Activated naive CD4-positive, alpha-beta T cell treated with anti-CD3 and anti-CD28 coated beads, Interleukin-2, amount 10 ng/mL, durations not matched to agents 7 days and 5 days (primary cell): ENCODE results near the gene JPT2.
"Not testable (repeated sequence)": the region's sequence is repeated elsewhere in the genome, so short reads cannot be mapped to it uniquely, and the experiment has no call there.

ENCODE experiments used
- CTCF ChIA-PET: fragments of 350-600 bp; sonication (Branson Sonifier 250); formaldehyde crosslinking; loops from one replicate; lab custom pipeline; 2021; ENCODE audit warnings: antibody characterized with exemption; lab: Charles Lee
- DNase-seq: peaks from one replicate; pipeline ENCODE4 v3.0.0-alpha.2; 2020
- H3K27ac Mint-ChIP-seq: one replicate; pipeline ENCODE4 v1.8.0; 2021; ENCODE audit warnings: mild to moderate bottlenecking, moderate library complexity, mixed read lengths
- H3K27me3 Mint-ChIP-seq: one replicate; pipeline ENCODE4 v1.8.0; 2021; ENCODE audit warnings: mild to moderate bottlenecking, mixed read lengths
- H3K36me3 Mint-ChIP-seq: one replicate; pipeline ENCODE4 v1.8.0; 2021; ENCODE audit warnings: mixed read lengths
- H3K4me1 Mint-ChIP-seq: one replicate; pipeline ENCODE4 v1.8.0; 2021; ENCODE audit warnings: mixed read lengths
- H3K4me3 Mint-ChIP-seq: one replicate; pipeline ENCODE4 v1.8.0; 2021; ENCODE audit warnings: mild to moderate bottlenecking, moderate library complexity, mixed read lengths
- H3K9me3 Mint-ChIP-seq: one replicate; pipeline ENCODE4 v1.8.0; 2021; ENCODE audit warnings: mixed read lengths

The JPT2 gene

GRCh38 chr16:1712791-1713261, 34.7 kb downstream of the JPT2 start:
- Mint-ChIP-seq H3K27me3 (no peaks in the 10 kb centered on the region), H3K4me1 (peaks cover 11% of the 10 kb centered on the region), H3K27ac (peak overlapping the region; percentile 24), H3K4me3 (no peak overlapping the region), H3K9me3 (no peaks in the 10 kb centered on the region), H3K36me3 (peaks cover 4% of the 10 kb centered on the region)
- CTCF ChIA-PET: no interaction called here
- no peak for DNase-seq

- H3K4me3 Mint-ChIP-seq: no peak overlapping the region
- DNase-seq: no peak
- H3K27ac Mint-ChIP-seq: no peak overlapping the region
- peaks cover 4% of the 10 kb centered on the region for H3K36me3 Mint-ChIP-seq
- H3K4me1 Mint-ChIP-seq: peaks cover 6% of the 10 kb centered on the region
- no peaks in the 10 kb centered on the region for H3K9me3 Mint-ChIP-seq
- H3K27me3 Mint-ChIP-seq: no peaks in the 10 kb centered on the region
- CTCF ChIA-PET: no interaction called here
Observed at GRCh38 chr16:1713331-1713730, 35.3 kb downstream of the JPT2 start.

- no peaks in the 10 kb centered on the region for H3K27me3 Mint-ChIP-seq
- H3K36me3 Mint-ChIP-seq: peaks cover 4% of the 10 kb centered on the region
- CTCF ChIA-PET: interaction anchor here (0.7 kb wide), 1 partner anchor 9 kb away, joined by 4 read pairs; no protein-coding TSS in a partner anchor
- no peak overlapping the region for H3K27ac Mint-ChIP-seq
- no peaks in the 10 kb centered on the region for H3K9me3 Mint-ChIP-seq
- DNase-seq: no peak
- H3K4me3 Mint-ChIP-seq: no peak overlapping the region
- peaks cover 4% of the 10 kb centered on the region for H3K4me1 Mint-ChIP-seq
Observed at GRCh38 chr16:1713933-1714332, 35.9 kb downstream of the JPT2 start.

DNA sequence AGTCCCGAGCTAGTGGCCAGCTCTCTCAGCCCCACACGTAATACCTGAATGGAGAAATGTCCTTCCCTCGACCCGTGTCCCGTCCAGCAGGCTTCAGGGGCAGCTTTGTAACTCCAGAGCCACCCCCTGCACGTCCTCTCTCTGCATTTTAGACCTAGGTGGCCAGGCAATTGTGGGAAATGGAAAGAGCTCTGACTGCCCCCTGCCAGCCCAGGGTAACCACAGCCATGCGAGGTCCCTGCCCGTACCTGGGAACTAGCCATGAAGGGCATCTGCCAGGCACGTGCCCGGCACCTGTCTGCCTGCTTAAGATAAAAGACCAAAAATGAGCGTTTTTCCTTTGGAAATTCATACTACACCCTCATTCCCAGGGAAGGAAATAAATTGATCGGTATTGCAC, 37.1 kb downstream of the JPT2 start:
- H3K27ac Mint-ChIP-seq: no peak overlapping the region
- DNase-seq: no peak
- no peaks in the 10 kb centered on the region for H3K9me3 Mint-ChIP-seq
- peaks cover 4% of the 10 kb centered on the region for H3K36me3 Mint-ChIP-seq
- H3K4me3 Mint-ChIP-seq: no peak overlapping the region
- H3K4me1 Mint-ChIP-seq: peaks cover 16% of the 10 kb centered on the region
- CTCF ChIA-PET: interaction anchor here (0.8 kb wide), 1 partner anchor 17 kb away, joined by 3 read pairs; no protein-coding TSS in a partner anchor
- no peaks in the 10 kb centered on the region for H3K27me3 Mint-ChIP-seq

- H3K27ac Mint-ChIP-seq, H3K27me3 Mint-ChIP-seq, H3K36me3 Mint-ChIP-seq, DNase-seq, CTCF ChIA-PET, H3K9me3 Mint-ChIP-seq, H3K4me3 Mint-ChIP-seq: not testable (repeated sequence)
- peaks cover 40% of the 10 kb centered on the region for H3K4me1 Mint-ChIP-seq
Observed at GRCh38 chr16:1718236-1718635, 40.2 kb downstream of the JPT2 start.

DNA sequence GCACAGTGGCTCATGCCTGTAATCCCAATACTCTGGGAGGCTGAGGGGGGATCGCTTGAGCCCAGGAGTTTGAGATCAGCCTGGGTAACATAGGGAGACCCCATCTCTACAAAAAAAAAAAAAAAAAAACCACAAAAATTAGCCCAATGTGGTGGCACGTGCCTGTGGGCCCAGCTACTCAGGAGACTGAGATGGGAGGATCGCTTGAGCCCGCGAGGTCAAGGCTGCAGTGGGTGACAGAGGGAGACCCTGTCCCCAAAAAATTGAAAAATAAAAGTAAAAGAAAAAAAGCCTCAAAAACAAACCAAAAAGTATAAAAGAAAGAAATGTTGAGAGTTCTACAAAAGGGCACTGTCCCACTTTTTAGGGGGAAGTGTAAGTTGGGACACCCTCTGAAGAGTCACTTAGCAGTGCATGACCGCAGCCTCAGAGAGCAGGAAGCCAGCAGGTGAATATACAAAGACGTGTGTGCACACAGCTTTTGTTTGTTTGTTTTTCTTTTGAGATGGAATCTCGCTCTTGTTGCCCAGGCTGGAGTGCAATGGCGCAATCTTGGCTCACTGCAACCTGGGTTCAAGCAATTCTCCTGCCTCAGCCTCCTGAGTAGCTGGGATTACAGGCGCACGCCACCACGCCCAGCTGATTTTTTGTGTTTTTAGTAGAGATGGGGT, 41.6 kb downstream of the JPT2 start:
- DNase-seq: peak; percentile 35
- Mint-ChIP-seq H3K27ac (peak overlapping the region; percentile 77), H3K4me1 (peaks cover 46% of the 10 kb centered on the region)
- H3K4me3 Mint-ChIP-seq, CTCF ChIA-PET, H3K36me3 Mint-ChIP-seq, H3K9me3 Mint-ChIP-seq, H3K27me3 Mint-ChIP-seq: not testable (repeated sequence)

- no peak overlapping the region for H3K4me3 Mint-ChIP-seq
- peak overlapping the region; percentile 75 for H3K27ac Mint-ChIP-seq
- no peaks in the 10 kb centered on the region for H3K27me3 Mint-ChIP-seq
- H3K36me3 Mint-ChIP-seq: peaks cover 7% of the 10 kb centered on the region
- peaks cover 46% of the 10 kb centered on the region for H3K4me1 Mint-ChIP-seq
- CTCF ChIA-PET: no interaction called here
- H3K9me3 Mint-ChIP-seq: no peaks in the 10 kb centered on the region
- DNase-seq: no peak
Observed at GRCh38 chr16:1721372-1721771, 43.3 kb downstream of the JPT2 start.

- Mint-ChIP-seq H3K36me3 (peaks cover 17% of the 10 kb centered on the region), H3K27ac (peak overlapping the region; percentile 72), H3K9me3 (no peaks in the 10 kb centered on the region), H3K4me1 (peaks cover 46% of the 10 kb centered on the region), H3K4me3 (no peak overlapping the region), H3K27me3 (no peaks in the 10 kb centered on the region)
- peak; percentile 64 for DNase-seq
- CTCF ChIA-PET: interaction anchor here (0.6 to 1.4 kb wide), 11 partner anchors 13 to 621 kb away, joined by 3 to 4 read pairs (median 3); no protein-coding TSS in a partner anchor
Observed at GRCh38 chr16:1723450-1724147, 45.5 kb downstream of the JPT2 start.

- CTCF ChIA-PET: interaction anchor here (1.0 to 1.5 kb wide), 4 partner anchors 14 to 23 kb away, joined by 3 to 5 read pairs (median 4); no protein-coding TSS in a partner anchor
- Mint-ChIP-seq H3K36me3 (peaks cover 21% of the 10 kb centered on the region), H3K27ac (no peak overlapping the region), H3K4me3 (no peak overlapping the region), H3K4me1 (peaks cover 38% of the 10 kb centered on the region), H3K27me3 (no peaks in the 10 kb centered on the region), H3K9me3 (no peaks in the 10 kb centered on the region)
- DNase-seq: no peak
Observed at GRCh38 chr16:1724491-1724890, 46.4 kb downstream of the JPT2 start.

DNA sequence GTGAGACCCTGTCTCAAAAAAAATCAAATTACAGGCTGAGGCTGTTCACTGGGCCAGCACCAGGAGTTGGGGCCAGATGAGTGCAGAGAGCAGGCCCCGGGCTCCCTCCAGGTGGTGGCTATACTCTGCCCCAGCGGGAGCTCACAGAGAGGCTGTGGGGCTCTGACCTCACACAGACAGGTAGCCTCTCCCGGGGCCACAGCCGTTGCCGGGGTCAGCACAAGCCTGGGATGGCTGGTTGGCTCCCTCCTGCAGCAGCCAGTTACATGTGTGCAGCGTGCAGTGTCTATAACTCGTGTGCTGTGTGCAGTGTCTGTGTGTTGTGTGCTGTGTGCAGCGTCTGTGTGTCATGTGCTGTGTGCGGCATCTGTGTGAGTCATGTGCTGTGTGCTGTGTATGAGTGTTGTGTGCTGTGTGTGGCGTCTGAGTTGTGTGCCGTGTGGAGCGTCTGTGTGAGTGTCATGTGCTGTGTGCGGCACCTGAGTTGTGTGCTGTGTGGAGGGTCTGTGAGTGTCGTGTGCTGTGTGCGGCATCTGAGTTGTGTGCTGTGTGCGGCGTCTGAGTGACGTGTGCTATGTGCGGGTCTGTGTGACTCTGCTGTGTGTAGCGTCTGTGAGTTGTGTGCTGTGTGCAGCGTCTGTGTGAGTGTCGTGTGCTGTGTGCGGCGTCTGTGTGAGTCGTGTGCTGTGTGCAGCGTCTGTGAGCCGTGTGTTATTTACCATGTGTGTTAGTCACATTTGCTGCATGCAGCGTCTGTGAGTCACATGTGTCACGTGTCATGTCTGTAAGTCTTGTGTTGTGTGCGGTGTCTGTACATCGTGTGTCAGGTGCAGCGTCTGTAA, 48.8 kb downstream of the JPT2 start:
- Mint-ChIP-seq H3K4me1 (peaks cover 19% of the 10 kb centered on the region), H3K36me3 (peaks cover 21% of the 10 kb centered on the region)

GRCh38 chr16:1727651-1728624, 49.9 kb downstream of the JPT2 start:
- CTCF ChIA-PET: no interaction called here
- Mint-ChIP-seq H3K9me3 (no peaks in the 10 kb centered on the region), H3K4me1 (peaks cover 9% of the 10 kb centered on the region), H3K36me3 (peaks cover 22% of the 10 kb centered on the region), H3K27ac (peak overlapping the region; percentile 4), H3K4me3 (no peak overlapping the region), H3K27me3 (no peaks in the 10 kb centered on the region)
- DNase-seq: no peak

More for the DNA sequence above, 48.8 kb downstream of the JPT2 start:
- Mint-ChIP-seq H3K27ac (peak overlapping the region; percentile 4), H3K9me3 (no peaks in the 10 kb centered on the region), H3K4me3 (no peak overlapping the region), H3K27me3 (no peaks in the 10 kb centered on the region)
- DNase-seq: no peak
- CTCF ChIA-PET: no interaction called here

GRCh38 chr16:1729026-1729425, 50.9 kb downstream of the JPT2 start:
- no peak for DNase-seq
- Mint-ChIP-seq H3K4me3 (no peak overlapping the region), H3K4me1 (no peaks in the 10 kb centered on the region), H3K36me3 (peaks cover 25% of the 10 kb centered on the region), H3K27me3 (no peaks in the 10 kb centered on the region), H3K9me3 (no peaks in the 10 kb centered on the region), H3K27ac (no peak overlapping the region)
- CTCF ChIA-PET: interaction anchor here (1.3 kb wide), 1 partner anchor 23 kb away, joined by 4 read pairs; the partner anchor contains the start of gene MAPK8IP3

GRCh38 chr16:1729445-1729844, 51.4 kb downstream of the JPT2 start:
- Mint-ChIP-seq H3K9me3 (no peaks in the 10 kb centered on the region), H3K27me3 (no peaks in the 10 kb centered on the region), H3K4me1 (no peaks in the 10 kb centered on the region), H3K36me3 (peaks cover 25% of the 10 kb centered on the region), H3K4me3 (no peak overlapping the region), H3K27ac (no peak overlapping the region)
- DNase-seq: no peak
- CTCF ChIA-PET: interaction anchor here (1.3 kb wide), 1 partner anchor 24 kb away, joined by 4 read pairs; the partner anchor contains the start of gene MAPK8IP3
